Peyer's patch (tissue), 4 donors: Measurements from ENCODE around the gene DDB1. TPM values are rescaled to one million over a fixed set of nuclear protein-coding genes. Genes with fewer than 3 reads are reported as not detected.
A peak's percentile ranks its signal among the peaks of the same experiment; 100 is the strongest.

Experiments used
- DNase-seq, 3 donors: peaks; one replicate each; pipeline ENCODE4 v3.0.0-alpha.2; 2017 to 2019
- H3K27ac ChIP-seq, 4 donors: fragments of 200-600 bp; sonication (generic); one replicate each; pipeline ENCODE4 v1.5.1; 2016 to 2019
- H3K27me3 ChIP-seq, 2 donors: fragments of 200-600 bp; sonication (generic); one replicate each; pipeline ENCODE4 v1.5.1; 2019
- H3K36me3 ChIP-seq, 3 donors: fragments of 200-600 bp; sonication (generic); one replicate each; pipeline ENCODE4 v1.5.1; 2016 to 2019
- H3K4me1 ChIP-seq, 4 donors: fragments of 200-600 bp; sonication (generic); one replicate each; pipeline ENCODE4 v1.5.1; 2016 to 2019
- H3K4me3 ChIP-seq, 4 donors: fragments of 200-600 bp; sonication (generic); 1 replicate in 3 of 4; 2 replicates in 1 of 4; pipeline ENCODE4 v1.5.1; 2016 to 2019; ENCODE audit warnings: mild to moderate bottlenecking in 1 of 4
- H3K9me3 ChIP-seq, 4 donors: fragments of 200-600 bp; sonication (generic); one replicate each; pipeline ENCODE4 v1.5.1; 2016 to 2019; ENCODE audit warnings: mild to moderate bottlenecking in 1 of 4
- POLR2A ChIP-seq, 2 donors: fragments of 450-650 bp; IDR thresholded peaks; one replicate each; pipeline ENCODE4 v1.5.1; 2017; ENCODE audit warnings: antibody characterized with exemption in 2 of 2, mild to moderate bottlenecking in 2 of 2, moderate library complexity in 2 of 2
- total RNA-seq, 4 donors: library from RNA; depleted of rRNA; stranded (reverse); fragments of >200 nt; gene quantifications; one replicate each; pipeline ENCODE4 v1.1.0, GENCODE V29; 2016
- TF ChIP-seq, protein P1 (sequence below), 6 experiments: fragments of 450-650 bp in 4 of 6; fragments of 200-600 bp in 2 of 6; sonication (generic) in 1 of 6; IDR thresholded peaks; one replicate each; pipeline ENCODE4 v1.5.1; 2017 to 2019; ENCODE audit warnings: antibody characterized with exemption in 6 of 6, mild to moderate bottlenecking in 3 of 6, moderate library complexity in 1 of 6

The DDB1 gene
- total RNA-seq, 4 donors from 2014 or later: 76.7 to 168 (median 136) TPM

DNA sequence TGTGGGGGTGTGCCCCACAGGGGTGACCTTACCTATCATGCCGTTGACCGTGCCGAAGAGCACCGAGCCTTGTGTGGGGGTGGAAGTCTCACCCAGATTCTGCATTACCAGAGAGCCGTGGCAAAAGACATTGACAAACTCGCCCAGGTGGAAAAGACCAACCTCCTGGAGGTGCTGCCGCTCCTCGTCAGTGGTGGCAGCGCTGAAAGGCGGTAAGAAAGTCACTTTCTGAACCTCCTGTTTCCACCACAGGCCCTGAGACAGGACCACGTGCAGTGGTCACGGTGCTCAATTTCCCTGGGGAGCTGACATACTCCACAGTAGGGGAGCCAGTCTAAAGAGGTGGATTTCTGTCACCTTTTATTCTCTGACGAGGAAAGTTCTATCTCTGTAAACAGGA lies 30.4 kb downstream of the DDB1 start:
- Histone ChIP-seq H3K9me3 (no peaks in the 10 kb centered on the region), H3K4me3 (no peak overlapping the region), H3K36me3 (peaks cover 0 to 86% (median 0%) of the 10 kb centered on the region in 3 donors), H3K27ac (no peak overlapping the region), H3K27me3 (no peaks in the 10 kb centered on the region), H3K4me1 (peaks cover 0 to 3% (median 0%) of the 10 kb centered on the region in 4 donors)
- DNase-seq: no peak
- TF ChIP-seq, protein P1, sequence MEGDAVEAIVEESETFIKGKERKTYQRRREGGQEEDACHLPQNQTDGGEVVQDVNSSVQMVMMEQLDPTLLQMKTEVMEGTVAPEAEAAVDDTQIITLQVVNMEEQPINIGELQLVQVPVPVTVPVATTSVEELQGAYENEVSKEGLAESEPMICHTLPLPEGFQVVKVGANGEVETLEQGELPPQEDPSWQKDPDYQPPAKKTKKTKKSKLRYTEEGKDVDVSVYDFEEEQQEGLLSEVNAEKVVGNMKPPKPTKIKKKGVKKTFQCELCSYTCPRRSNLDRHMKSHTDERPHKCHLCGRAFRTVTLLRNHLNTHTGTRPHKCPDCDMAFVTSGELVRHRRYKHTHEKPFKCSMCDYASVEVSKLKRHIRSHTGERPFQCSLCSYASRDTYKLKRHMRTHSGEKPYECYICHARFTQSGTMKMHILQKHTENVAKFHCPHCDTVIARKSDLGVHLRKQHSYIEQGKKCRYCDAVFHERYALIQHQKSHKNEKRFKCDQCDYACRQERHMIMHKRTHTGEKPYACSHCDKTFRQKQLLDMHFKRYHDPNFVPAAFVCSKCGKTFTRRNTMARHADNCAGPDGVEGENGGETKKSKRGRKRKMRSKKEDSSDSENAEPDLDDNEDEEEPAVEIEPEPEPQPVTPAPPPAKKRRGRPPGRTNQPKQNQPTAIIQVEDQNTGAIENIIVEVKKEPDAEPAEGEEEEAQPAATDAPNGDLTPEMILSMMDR (IDR thresholded peaks at IDR 0.05): no peak
- no peak for TF ChIP-seq POLR2A (IDR thresholded peaks at IDR 0.05)

DNA sequence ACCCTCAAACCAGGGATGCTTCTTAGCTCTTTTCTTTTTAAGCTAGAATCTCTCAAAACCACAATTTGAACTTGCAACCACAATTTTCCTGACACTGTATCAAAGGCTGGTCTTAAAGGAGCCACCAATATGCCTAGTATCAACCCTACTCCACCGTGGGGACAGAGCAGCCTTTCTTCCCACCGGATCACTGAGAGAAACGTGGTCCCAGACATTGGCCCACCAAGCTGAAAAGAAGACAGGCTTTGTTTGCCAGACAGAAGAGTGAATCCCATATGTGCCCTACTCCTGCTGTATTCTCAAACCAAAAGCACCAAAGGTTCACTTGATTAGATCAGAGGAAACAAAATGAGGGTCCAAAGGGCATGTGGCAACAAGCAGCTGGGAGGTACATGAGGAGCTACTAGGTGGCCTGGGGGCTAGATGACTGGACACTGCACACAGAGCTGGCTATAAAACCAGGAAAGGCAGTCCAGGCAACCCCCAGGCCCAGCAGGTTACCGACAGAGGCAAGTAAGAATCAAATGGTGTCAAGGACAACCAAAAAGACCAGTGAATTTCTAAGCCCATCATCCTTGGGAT lies 34.2 kb downstream of the DDB1 start:
- Histone ChIP-seq H3K9me3 (no peaks in the 10 kb centered on the region), H3K27me3 (peaks cover 0 to 12% of the 10 kb centered on the region in 2 donors), H3K4me3 (no peak overlapping the region), H3K27ac (no peak overlapping the region), H3K36me3 (peaks cover 0 to 49% (median 0%) of the 10 kb centered on the region in 3 donors), H3K4me1 (peaks cover 0 to 25% (median 15%) of the 10 kb centered on the region in 4 donors)
- TF ChIP-seq, protein P1 (IDR thresholded peaks at IDR 0.05): no peak
- no peak for TF ChIP-seq POLR2A (IDR thresholded peaks at IDR 0.05)
- no peak for DNase-seq

DNA sequence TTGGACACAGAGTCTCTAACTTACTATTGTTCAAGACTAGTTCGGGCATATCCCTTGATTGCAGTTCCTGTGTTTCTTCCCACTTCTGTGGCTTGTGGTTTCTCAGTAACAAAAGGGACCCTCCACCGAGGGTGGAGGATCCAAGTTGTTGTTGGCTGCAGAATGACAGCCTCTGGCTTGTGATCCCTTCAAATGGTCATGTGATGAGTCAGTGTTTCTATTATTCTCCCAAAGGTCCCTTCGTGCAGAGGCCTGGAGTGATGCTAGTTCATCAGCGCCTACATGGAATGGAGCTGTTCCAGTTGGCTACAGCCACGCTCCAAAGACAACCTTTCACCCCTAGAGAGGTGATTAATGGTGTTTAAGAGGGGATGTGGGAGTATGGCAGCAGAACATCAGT lies 35.2 kb downstream of the DDB1 start:
- H3K9me3 ChIP-seq: no peaks in the 10 kb centered on the region
- H3K27ac ChIP-seq: no peak overlapping the region
- H3K4me3 ChIP-seq: no peak overlapping the region
- peaks cover 0 to 12% of the 10 kb centered on the region in 2 donors for H3K27me3 ChIP-seq
- TF ChIP-seq, protein P1 (IDR thresholded peaks at IDR 0.05): no peak
- TF ChIP-seq POLR2A (IDR thresholded peaks at IDR 0.05): no peak
- H3K36me3 ChIP-seq: peaks cover 0 to 39% (median 0%) of the 10 kb centered on the region in 3 donors
- peaks cover 0 to 28% (median 16%) of the 10 kb centered on the region in 4 donors for H3K4me1 ChIP-seq
- DNase-seq: no peak

DNA sequence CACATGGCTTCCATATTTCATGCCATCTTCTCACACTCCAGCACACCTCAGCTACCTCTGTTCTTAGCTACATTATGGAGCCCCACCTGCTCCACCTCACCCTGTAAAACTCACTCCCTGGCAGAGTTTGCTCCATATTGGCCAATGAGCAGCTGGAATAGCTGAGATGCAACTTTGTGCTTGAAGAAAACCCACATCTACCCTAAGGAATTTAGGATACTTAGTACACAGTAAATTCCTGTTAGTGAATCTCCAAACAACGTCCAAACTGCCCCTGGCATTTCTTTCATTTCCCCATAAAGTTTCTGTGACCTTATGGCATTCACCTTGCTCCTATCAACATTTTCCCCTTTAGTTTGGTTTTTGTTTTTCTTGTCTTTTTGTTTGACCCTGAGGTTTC lies 35.6 kb downstream of the DDB1 start:
- TF ChIP-seq, protein P1 (IDR thresholded peaks at IDR 0.05): no peak
- no peak for TF ChIP-seq POLR2A (IDR thresholded peaks at IDR 0.05)

DNA sequence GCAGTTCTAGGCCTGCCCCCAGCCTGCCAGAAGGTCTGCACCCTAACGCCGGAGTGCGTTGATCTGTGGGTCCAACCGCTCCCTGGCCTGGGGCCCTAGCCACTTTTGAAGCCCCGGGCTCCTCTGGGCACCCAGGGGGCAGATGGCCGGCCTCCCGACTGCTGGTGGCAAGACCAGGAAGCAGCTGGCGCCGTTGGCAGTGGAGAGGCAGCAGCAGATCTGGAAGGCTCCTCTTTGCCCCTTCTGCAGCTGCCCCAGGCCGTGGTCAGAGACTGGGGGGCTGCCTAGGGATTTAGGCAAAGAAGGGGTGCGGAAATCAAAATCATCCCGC lies 37.3 kb downstream of the DDB1 start:
- Histone ChIP-seq H3K27ac (peak overlapping the region in 1 of 4 donors; percentile 5), H3K36me3 (peaks cover 0 to 18% (median 0%) of the 10 kb centered on the region in 3 donors), H3K4me1 (peaks cover 0 to 28% (median 16%) of the 10 kb centered on the region in 4 donors), H3K9me3 (no peaks in the 10 kb centered on the region), H3K4me3 (peak overlapping the region in 3 of 4 donors; percentile 59 to 66 (median 62)), H3K27me3 (peaks cover 0 to 12% of the 10 kb centered on the region in 2 donors)
- DNase-seq: no peak
- no peak for TF ChIP-seq POLR2A (IDR thresholded peaks at IDR 0.05)
- TF ChIP-seq, protein P1 (IDR thresholded peaks at IDR 0.05): no peak

More for the DNA sequence above, 35.6 kb downstream of the DDB1 start:
- Histone ChIP-seq H3K4me3 (no peak overlapping the region), H3K27me3 (peaks cover 0 to 12% of the 10 kb centered on the region in 2 donors), H3K27ac (no peak overlapping the region), H3K4me1 (peaks cover 0 to 28% (median 16%) of the 10 kb centered on the region in 4 donors), H3K9me3 (no peaks in the 10 kb centered on the region), H3K36me3 (peaks cover 0 to 35% (median 0%) of the 10 kb centered on the region in 3 donors)
- DNase-seq: no peak
